HPDE6-E6E7 (cell line): Measurements from ENCODE around the gene CRISP1.
A peak's percentile ranks its signal among the peaks of the same experiment; 100 is the strongest.
"Not testable (repeated sequence)": the region's sequence is repeated elsewhere in the genome, so short reads cannot be mapped to it uniquely, and the experiment has no call there.

Experiments used
- DNase-seq: peaks from one replicate; pipeline ENCODE4 v3.0.0; 2011; ENCODE audit warnings: missing footprints; ENCODE audit errors: extremely low spot score

CRISP1 gene, protein sequence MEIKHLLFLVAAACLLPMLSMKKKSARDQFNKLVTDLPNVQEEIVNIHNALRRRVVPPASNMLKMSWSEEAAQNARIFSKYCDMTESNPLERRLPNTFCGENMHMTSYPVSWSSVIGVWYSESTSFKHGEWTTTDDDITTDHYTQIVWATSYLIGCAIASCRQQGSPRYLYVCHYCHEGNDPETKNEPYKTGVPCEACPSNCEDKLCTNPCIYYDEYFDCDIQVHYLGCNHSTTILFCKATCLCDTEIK

DNA sequence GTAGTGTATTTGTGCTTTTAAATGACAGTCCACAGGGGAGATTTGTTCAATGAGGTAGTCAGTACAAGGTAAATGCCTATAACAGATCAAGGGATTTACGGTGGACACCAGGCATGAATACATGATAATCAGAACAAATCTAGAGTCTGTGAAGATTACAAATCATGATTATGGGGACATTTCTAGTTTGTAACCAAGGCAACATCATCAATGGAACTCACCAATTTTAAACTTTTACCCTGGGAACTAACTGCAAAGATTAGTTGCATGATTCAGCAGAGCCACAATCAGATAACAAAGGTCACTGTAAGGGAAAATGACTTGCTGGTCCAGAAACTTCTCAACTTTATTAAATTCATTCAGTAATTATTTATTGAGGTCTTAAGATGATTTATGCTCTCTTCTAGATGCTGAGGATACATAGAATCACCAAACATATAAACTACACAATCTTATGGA, at the start of gene CRISP1:
Gene CRISP1, minus strand, starts transcription at position 51 of the 459 bp plus-strand sequence. CDS start 9,135 bp downstream, outside the sequence.
- no peak for DNase-seq

- no peak for DNase-seq
Measured at GRCh38 chr6:49915035-49915434, 48.7 kb upstream of the CRISP1 start.

DNA sequence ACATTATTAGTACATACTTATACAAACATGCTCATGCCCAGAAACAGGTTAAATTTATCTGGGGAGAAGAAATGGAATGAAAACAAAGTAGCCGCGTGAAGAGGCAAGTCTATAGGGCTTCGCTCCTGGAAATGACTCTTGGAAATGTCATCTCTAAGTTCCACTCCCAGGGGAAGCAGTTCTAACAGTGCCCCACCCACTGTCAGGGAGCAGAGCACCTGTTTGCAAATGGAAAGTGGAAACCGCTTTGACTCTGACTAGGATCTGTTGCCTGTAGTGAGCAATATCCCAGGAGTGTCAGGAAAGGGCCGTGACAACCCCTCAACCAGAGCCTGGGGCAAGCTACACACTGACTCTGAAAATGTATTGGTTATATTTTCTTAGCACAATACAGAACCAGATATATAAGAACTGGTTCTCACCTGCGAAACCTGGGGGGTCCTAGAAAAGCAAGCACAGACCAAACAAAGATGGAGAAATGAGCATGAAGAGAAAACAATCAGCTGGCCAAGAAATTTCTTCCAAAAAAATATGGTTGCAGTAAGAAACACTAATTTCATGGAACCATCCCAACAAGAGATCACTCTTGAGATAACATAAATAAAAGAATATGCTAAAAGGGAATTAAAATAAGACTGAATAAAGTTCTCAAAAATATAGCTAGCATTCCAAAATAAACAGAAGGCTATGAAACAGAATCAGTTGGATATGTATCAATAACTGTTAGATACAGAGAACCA, 47.5 kb upstream of the CRISP1 start:
- DNase-seq, result no peak

- no peak for DNase-seq
Measured at GRCh38 chr6:49912196-49912595, 45.9 kb upstream of the CRISP1 start.

- no peak for DNase-seq
Measured at GRCh38 chr6:49911252-49911651, 44.9 kb upstream of the CRISP1 start.

GRCh38 chr6:49909563-49909962, 43.2 kb upstream of the CRISP1 start:
- no peak for DNase-seq

DNA sequence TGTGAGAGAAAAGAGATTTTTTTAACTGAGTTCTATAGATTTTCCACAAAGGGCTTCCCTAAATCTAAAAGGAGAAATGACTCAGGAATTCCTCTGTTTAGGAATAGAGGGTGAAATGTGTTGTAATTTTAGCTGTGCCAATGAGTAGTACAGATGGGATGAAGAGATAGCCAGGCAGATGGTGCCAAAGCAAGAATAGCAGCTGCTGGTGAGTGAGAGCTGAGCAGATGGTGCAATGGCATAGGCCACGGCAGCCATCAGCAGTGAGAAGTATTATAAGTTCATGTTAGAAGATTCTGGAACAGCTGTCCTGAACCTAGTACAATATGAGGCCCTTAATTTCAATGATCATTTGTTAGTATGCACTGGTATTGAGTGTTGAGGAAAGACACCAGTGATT, 40.2 kb upstream of the CRISP1 start:
- no peak for DNase-seq

GRCh38 chr6:49905296-49905695, 39.0 kb upstream of the CRISP1 start:
- DNase-seq, result no peak

GRCh38 chr6:49902856-49903255, 36.5 kb upstream of the CRISP1 start:
- no peak for DNase-seq

DNA sequence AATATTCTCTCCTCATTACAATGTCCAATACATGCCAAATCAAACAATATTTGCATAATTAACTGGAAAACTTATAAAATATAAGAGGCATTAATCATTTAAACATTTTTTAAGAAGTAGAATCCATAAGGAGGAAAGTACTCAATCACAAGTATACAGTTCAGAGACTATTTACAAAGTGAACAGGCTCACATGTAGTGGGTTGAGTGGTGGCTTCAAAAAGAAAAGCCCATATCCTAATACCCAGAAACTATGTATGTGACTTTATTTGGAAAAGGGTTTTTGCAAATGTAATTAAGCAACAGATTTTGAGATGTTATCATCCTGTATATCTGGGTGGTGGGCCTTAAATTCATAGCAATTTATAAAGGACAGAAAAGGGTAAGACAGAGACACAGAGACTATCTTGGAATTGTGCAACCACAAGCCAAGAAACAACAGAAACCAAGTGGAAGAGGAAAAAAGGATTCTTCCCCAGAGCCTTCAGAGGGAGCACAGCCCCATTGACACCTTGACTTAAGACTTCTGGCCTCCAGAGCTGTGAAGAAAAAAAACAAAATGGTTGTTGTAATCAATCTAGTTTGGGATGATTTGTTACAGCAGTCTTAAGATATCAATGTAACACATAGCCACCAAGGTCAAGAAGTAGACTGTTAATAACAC, 32.7 kb upstream of the CRISP1 start:
- DNase-seq, result no peak

DNA sequence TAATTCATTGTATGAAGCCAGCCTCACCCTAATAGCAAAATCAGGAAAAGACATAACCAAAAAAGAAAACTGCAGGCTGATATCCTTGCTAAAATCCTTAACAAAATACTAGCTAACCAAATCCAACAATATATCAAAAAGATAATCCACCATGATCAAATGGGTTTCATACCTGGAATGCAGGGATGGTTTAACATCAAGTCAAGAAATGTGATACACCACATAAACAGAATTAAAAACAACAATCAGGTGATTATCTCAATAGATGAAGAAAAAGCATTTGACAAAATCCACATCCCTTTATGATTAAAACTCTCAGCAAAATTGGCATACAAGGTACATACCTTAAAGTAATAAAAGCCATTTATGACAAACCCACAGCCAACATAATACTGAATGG, 29.2 kb upstream of the CRISP1 start:
- DNase-seq, result not testable (repeated sequence)

GRCh38 chr6:49892280-49892679, 25.9 kb upstream of the CRISP1 start:
- no peak for DNase-seq

DNA sequence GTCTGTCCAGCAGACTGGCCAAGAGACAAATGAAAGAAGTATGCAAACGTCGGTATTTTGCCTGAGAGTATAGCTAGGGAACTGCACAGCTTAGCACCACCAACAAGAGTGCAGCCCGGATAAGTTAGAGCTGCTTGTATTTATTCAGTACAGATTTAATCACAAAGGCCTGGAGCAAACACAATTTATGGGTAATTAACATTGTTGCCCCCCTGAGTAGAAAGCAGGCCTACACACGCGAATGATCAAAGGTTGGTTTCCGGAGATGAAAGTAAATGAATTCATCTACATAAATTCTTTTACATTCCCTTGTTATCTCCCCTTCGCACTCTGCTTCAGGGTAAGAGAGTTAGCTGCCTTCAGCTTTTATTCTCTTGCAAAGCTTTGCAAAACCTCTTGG, 24.7 kb upstream of the CRISP1 start:
- no peak for DNase-seq

- DNase-seq, result no peak
Measured at GRCh38 chr6:49888742-49889431, 22.6 kb upstream of the CRISP1 start.

- DNase-seq, result no peak
Measured at GRCh38 chr6:49868951-49869529, 2.7 kb upstream of the CRISP1 start.

DNA sequence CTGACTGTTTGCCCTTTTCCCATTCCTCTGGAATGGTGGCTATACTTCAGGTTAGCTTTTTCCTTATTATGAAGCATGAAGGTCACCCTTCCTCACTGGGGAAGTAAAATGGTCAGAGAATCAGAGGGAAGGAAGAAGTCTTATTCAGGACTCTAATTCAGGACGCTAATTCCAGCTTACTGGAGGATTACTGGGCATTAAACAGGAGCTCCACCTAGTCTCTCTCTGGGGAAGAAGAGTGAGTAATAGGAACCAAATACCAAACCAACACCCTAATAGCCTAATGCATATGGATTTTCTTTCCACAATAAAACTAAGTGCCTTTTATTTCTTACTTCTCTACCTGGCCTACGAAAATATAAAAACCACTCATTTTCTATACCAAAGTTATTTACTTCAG, 10.1 kb downstream of the CRISP1 start:
- DNase-seq, result peak; percentile 4

DNA sequence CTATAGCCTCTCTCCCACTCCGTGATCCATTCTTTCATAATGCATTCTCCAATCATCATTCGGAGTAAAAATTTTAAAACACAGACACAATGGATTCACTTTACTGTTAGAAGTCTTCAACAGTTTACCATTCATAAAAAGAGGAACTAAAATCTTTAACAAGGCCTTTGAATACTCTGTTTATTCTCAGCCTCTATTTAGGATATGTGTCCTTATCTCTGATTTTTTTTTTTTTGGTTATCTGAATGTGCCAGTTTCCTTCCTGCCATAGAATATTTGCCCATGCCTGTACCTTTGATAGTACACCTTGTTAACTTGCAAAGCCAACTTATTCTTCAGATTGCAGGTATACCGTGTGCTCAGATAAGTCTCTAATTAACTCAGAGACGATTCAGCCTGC, 11.1 kb downstream of the CRISP1 start:
- DNase-seq, result no peak

DNA sequence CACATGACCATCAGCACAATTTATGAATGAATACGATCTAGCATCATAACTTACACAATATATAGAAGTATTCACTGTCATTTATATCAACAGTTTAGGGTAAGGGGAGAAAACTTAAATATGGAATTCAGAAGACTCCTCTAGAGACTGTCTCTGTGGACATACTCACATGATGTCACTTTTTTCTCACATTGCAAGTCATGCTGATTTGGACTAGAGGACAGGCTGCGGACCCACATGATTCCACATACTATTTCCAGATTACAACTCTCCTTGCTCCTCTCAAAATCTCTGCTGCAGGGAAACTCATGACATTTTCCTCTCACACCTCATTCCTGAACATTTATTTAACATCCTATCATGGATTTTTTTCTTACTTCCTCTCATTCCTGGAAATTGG, 13.4 kb downstream of the CRISP1 start:
- DNase-seq, result no peak

DNA sequence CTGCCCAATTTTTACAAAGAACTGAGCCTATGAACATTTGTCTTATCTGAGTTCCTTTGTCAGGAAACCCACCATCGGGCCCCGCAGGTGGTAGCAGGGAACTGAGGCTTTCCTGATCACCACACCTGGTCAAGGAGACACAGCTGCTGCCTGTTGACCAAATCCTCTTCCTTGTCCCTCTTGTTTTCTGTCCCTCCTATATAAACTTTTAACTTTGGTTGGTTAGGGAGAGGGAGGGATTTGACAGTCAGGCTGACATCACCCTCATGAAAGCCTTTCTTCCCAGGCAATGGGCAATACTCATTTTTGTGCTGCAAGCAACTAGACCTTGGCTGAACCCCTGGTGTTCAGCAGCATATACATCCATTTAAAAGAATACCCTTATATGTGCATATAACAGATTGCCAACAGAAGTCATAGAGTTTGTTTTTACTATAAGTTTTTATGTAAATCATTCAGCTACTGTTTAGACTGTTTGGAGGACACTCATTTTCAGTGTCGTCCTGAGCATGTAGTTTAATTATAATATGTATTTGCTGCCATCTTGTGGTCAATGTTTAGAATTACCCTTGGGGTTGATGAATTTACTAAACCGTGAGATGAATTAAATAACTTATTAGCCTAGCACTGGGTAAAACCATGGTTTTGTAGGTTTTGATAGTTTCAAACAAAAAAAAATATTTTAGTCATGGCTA, 17.0 kb downstream of the CRISP1 start:
- DNase-seq, result peak; percentile 14

GRCh38 chr6:49847673-49848072, 18.7 kb downstream of the CRISP1 start:
- DNase-seq, result no peak

- DNase-seq, result no peak
Measured at GRCh38 chr6:49847014-49847413, 19.3 kb downstream of the CRISP1 start.
